NT2/D1 (cell line): ENCODE results near the gene TXNDC12.
A peak's percentile ranks its signal among the peaks of the same experiment; 100 is the strongest.

Experiments used
- DNase-seq: peaks from one replicate; pipeline ENCODE4 v3.0.0-alpha.2; 2011; ENCODE audit warnings: low read depth, low spot score
- H3K27me3 ChIP-seq: 2 replicates; pipeline ENCODE4 v1.6.0; 2011; ENCODE audit warnings: mild to moderate bottlenecking; ENCODE audit not compliant: insufficient read length, insufficient read depth
- H3K36me3 ChIP-seq: 2 replicates; pipeline ENCODE4 v1.6.1; 2011; ENCODE audit warnings: mild to moderate bottlenecking, low read length, mixed read lengths; ENCODE audit not compliant: insufficient read depth, insufficient read length
- H3K4me1 ChIP-seq: 2 replicates; pipeline ENCODE4 v1.5.1; 2011; ENCODE audit not compliant: insufficient read depth, insufficient read length
- H3K4me3 ChIP-seq: 2 replicates; pipeline ENCODE4 v1.5.1; 2011; ENCODE audit warnings: low read depth; ENCODE audit not compliant: insufficient read length
- H3K9ac ChIP-seq: 2 replicates; pipeline ENCODE4 v1.6.0; 2011; ENCODE audit warnings: low read depth; ENCODE audit not compliant: insufficient read length
- H3K9me3 ChIP-seq: 2 replicates; pipeline ENCODE4 v1.5.1; 2011; ENCODE audit warnings: mild to moderate bottlenecking, low read length; ENCODE audit not compliant: insufficient read depth
- SUZ12 ChIP-seq: IDR thresholded peaks from 2 replicates; pipeline ENCODE4 v1.6.1; 2011; ENCODE audit not compliant: insufficient read length, insufficient read depth; ENCODE audit errors: extremely low read depth
- YY1 ChIP-seq: IDR thresholded peaks from 2 replicates; pipeline ENCODE4 v1.6.1; 2011; ENCODE audit not compliant: insufficient read length, insufficient read depth
- ZNF274 ChIP-seq: IDR thresholded peaks from 2 replicates; pipeline ENCODE4 v1.6.1; 2011; ENCODE audit warnings: mild to moderate bottlenecking, low read depth, low read length

Gene TXNDC12

DNA sequence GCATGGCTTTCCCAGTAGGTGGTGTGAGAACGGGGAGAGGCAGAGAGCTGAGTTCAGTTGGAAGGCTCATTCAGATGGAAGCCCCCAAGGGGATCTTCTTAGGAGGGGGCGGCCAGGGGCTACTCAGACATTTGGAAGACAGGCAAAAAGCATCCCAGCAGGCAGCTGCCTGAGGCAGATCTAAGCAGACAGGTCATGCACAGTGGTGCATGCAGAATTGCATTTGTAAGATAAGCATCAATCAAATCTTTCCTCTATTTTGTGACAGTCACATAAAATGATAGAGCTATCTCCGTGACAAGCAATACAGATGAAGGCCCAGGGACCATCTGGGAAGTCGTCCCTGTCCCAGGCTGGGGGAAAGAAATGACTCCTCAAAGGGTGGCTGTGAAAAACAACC, 68.3 kb downstream of the TXNDC12 start:
- peaks cover 4% of the 10 kb centered on the region for H3K4me1 ChIP-seq
- TF ChIP-seq SUZ12 (no peak), ZNF274 (no peak), YY1 (no peak)
- H3K4me3 ChIP-seq = no peak overlapping the region
- no peak for DNase-seq
- no peaks in the 10 kb centered on the region for H3K9me3 ChIP-seq
- peak overlapping the region; percentile 13 for H3K9ac ChIP-seq
- peaks cover 20% of the 10 kb centered on the region for H3K36me3 ChIP-seq
- peaks cover 3% of the 10 kb centered on the region for H3K27me3 ChIP-seq

DNA sequence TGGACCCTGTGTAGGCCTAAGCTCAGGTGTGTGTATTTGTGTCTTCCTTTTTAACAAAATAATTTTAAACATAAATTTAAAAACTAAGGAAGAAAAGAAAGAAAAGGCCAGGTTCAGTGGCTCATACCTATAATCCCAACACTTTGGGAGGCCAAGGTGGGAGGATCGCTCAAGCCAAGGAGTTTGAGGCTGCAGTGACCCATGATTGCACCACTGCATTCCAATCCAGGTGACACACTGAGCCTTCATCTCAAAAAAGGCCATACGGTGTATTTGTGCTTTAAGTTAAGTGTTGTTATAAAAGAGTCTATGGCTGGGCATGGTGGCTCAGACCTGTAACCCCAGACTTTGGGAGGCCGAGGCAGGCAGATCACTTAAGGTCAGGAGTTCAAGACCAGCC, 72.8 kb downstream of the TXNDC12 start:
- H3K27me3 ChIP-seq = no peaks in the 10 kb centered on the region
- no peaks in the 10 kb centered on the region for H3K9me3 ChIP-seq
- no peak overlapping the region for H3K9ac ChIP-seq
- peaks cover 29% of the 10 kb centered on the region for H3K36me3 ChIP-seq
- no peak overlapping the region for H3K4me3 ChIP-seq
- no peak for DNase-seq
- TF ChIP-seq YY1 (no peak), SUZ12 (no peak), ZNF274 (no peak)
- H3K4me1 ChIP-seq = no peaks in the 10 kb centered on the region

DNA sequence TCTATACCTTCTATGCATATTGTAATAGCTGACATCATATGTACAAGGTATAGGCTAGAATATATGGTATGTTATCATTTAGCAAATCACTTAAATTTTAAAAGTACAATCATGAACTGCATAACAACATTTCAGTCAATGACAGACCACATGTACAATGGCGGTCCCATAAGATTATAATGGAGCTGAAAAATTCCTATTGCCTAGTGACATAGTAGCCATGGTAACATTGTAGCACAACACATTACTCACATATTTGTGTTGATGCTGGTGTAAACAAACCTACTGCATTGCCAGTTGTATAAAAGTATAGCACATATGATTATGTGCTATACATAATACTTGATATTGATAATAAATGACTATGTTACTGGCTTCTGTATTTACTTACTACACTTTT, 73.4 kb downstream of the TXNDC12 start:
- TF ChIP-seq YY1 = no peak
- TF ChIP-seq SUZ12 = no peak
- TF ChIP-seq ZNF274 = no peak
- Histone ChIP-seq H3K9me3 (no peaks in the 10 kb centered on the region), H3K9ac (no peak overlapping the region), H3K27me3 (no peaks in the 10 kb centered on the region), H3K4me1 (no peaks in the 10 kb centered on the region), H3K36me3 (peaks cover 29% of the 10 kb centered on the region), H3K4me3 (no peak overlapping the region)
- DNase-seq = no peak

DNA sequence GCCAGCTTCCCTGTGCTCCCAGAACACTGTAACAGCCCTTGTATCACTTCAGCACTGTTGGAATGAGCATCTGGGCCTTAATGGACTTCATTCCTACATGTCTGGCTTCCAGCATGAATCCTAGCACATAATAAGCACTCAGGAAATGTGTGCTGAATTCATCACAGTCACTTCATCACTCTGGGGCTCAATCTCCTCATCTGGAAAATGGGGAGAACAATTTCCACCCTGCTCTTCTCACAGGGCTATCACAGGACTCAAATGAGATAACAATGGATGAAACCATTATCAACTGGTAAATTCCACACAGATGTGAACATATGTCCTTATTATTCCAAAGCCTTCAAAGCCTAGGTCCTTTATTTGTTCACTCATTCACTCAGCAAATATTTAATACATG, 76.9 kb downstream of the TXNDC12 start:
- Histone ChIP-seq H3K9ac (no peak overlapping the region), H3K4me1 (no peaks in the 10 kb centered on the region), H3K9me3 (no peaks in the 10 kb centered on the region), H3K36me3 (peaks cover 58% of the 10 kb centered on the region), H3K4me3 (no peak overlapping the region), H3K27me3 (no peaks in the 10 kb centered on the region)
- TF ChIP-seq YY1 (no peak), ZNF274 (no peak), SUZ12 (no peak)
- DNase-seq = no peak

DNA sequence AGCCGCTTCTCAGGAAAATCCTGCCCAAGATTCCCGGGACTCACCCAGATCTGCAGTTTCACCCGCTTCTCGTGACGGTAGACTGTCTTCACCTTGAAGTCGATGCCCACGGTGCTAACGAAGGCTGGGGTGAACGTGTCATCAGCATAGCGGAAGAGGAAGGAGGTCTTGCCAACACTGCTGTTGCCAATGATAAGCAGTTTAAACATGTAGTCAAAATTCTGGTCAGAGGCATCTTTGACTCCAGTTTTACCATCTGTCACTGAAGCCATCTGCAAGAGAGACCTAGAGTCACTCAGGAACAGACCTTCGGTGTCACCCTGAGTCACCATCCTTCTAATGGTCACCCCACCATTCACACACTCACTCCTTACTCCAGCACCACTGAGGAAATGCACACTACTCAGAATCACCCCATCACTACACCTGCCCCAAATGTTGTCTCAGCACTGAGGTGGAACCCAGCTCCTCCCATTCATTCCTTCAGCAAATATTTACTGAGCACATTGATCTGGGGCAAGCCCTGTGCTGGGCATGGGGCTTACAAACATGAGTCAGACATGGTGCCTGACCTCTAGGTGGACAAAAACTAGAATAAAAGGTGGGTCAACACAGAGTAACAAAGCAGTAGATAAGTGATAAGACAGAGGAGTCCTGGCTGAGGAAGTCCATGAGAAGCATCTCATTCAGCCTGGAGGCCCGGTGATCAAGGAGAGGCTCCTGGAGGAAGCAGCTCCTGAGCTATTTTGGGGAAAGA, 78.0 kb downstream of the TXNDC12 start:
- DNase-seq = no peak
- Histone ChIP-seq H3K9me3 (no peaks in the 10 kb centered on the region), H3K36me3 (peaks cover 62% of the 10 kb centered on the region), H3K9ac (no peak overlapping the region), H3K27me3 (no peaks in the 10 kb centered on the region), H3K4me1 (no peaks in the 10 kb centered on the region), H3K4me3 (no peak overlapping the region)
- no peak for TF ChIP-seq ZNF274
- TF ChIP-seq YY1 = no peak
- TF ChIP-seq SUZ12 = no peak

DNA sequence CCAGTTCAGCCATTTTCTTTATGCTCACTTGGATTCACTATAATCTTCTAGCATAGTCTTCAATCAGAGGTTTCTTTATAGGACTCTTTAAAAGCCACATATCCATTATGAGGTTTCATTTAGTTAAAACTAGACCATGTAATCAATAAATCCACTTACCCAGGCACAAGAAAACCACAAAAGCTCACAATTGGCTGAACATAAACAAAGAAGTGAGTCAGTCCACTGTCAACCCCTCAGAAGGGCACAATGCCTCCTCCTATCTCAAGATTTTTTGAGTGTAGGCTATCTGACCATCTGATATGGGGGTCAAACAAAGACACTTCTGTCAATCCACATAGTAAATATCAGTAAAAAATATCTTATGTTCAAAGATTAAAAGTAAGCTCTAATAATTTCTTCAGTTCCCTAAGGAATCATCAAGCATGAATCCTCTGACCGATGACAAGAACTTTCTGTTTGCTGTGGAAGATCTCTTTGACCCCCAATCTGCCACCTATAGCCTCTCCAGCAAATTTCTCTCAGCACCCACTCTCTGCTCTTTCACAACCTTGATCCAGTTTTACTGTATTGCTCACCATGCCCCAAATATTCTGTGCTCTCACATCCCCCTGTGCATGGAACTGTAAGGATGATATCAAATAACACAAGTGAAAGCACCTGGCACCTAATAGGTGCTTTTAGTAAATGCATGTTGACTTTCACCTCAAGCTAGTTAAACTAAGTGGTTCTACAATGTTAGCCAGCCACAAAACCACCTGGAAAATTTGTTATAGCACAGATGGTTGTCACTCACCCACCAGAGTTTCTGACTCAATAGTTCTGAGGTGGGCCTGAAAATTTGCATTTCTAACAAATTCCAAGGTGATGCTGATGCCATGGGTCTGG, 81.2 kb downstream of the TXNDC12 start:
- Histone ChIP-seq H3K9ac (no peak overlapping the region), H3K27me3 (no peaks in the 10 kb centered on the region), H3K9me3 (no peaks in the 10 kb centered on the region), H3K4me1 (no peaks in the 10 kb centered on the region), H3K36me3 (peaks cover 76% of the 10 kb centered on the region), H3K4me3 (no peak overlapping the region)
- no peak for DNase-seq
- TF ChIP-seq YY1 = no peak
- no peak for TF ChIP-seq SUZ12
- no peak for TF ChIP-seq ZNF274
